ENCODE results near the gene BCL2. TPM values are rescaled to one million over a fixed set of nuclear protein-coding genes. Genes with fewer than 3 reads are reported as not detected.
A peak's percentile ranks its signal among the peaks of the same experiment; 100 is the strongest.

BCL2 gene
- total RNA-seq, 1 donor from 2014 or later: 2.4 TPM

GRCh38 chr18:63130176-63130575, 189.4 kb downstream of the BCL2 start:
- TF ChIP-seq, protein P1, sequence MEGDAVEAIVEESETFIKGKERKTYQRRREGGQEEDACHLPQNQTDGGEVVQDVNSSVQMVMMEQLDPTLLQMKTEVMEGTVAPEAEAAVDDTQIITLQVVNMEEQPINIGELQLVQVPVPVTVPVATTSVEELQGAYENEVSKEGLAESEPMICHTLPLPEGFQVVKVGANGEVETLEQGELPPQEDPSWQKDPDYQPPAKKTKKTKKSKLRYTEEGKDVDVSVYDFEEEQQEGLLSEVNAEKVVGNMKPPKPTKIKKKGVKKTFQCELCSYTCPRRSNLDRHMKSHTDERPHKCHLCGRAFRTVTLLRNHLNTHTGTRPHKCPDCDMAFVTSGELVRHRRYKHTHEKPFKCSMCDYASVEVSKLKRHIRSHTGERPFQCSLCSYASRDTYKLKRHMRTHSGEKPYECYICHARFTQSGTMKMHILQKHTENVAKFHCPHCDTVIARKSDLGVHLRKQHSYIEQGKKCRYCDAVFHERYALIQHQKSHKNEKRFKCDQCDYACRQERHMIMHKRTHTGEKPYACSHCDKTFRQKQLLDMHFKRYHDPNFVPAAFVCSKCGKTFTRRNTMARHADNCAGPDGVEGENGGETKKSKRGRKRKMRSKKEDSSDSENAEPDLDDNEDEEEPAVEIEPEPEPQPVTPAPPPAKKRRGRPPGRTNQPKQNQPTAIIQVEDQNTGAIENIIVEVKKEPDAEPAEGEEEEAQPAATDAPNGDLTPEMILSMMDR (IDR thresholded peaks at IDR 0.05; ENCODE audit: insufficient read depth, low read length, severe bottlenecking): no peak
- no peak for FAIRE-seq
- no peaks in the 10 kb centered on the region for H3K27me3 ChIP-seq (ENCODE audit: control insufficient read depth, insufficient read depth, low read length)

DNA sequence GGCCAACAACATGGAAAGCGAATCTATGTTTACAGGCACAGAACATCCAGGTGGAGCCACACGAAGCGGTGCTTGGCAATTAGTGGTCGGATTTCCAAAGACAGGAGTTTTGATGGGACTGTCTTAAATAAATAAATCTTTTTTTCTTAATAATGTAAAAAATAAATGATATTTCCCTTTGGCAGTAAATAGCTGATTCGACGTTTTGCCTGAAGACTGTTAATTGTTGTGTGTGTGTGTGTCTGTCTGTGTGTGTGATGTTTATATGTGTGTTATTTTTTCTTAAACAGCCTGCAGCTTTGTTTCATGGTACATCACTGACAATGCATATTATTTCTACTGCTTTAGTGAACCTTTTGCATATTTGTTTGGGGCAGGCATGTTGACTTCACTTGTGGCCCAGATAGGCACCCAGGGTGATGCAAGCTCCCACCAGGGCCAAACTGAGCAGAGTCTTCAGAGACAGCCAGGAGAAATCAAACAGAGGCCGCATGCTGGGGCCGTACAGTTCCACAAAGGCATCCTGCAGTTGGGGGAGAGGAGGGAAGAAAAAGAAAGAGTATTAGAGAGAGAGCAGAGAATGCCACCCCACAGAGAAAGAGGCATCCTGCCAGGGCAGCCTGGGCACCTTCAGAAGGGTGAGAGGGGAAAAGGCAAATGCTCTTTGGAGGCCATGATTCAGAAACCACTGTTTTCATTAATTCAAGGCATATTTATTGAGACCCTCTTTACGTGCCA, 191.2 kb downstream of the BCL2 start:
- Histone ChIP-seq H3K27me3 (ENCODE audit: control insufficient read depth, insufficient read depth, low read length) (no peaks in the 10 kb centered on the region), H3K36me3 (ENCODE audit: control insufficient read depth, insufficient read depth, low read length) (no peaks in the 10 kb centered on the region), H3K4me3 (ENCODE audit: low read depth, low read length) (no peak overlapping the region)
- no peak for DNase-seq (ENCODE audit: low read depth)
- no peak for FAIRE-seq
- TF ChIP-seq, protein P1 (IDR thresholded peaks at IDR 0.05; ENCODE audit: insufficient read depth, low read length, severe bottlenecking): no peak

More at GRCh38 chr18:63130176-63130575, 189.4 kb downstream of the BCL2 start:
- H3K36me3 ChIP-seq (ENCODE audit: control insufficient read depth, insufficient read depth, low read length): no peaks in the 10 kb centered on the region
- no peak for DNase-seq (ENCODE audit: low read depth)
- H3K4me3 ChIP-seq (ENCODE audit: low read depth, low read length): no peak overlapping the region

DNA sequence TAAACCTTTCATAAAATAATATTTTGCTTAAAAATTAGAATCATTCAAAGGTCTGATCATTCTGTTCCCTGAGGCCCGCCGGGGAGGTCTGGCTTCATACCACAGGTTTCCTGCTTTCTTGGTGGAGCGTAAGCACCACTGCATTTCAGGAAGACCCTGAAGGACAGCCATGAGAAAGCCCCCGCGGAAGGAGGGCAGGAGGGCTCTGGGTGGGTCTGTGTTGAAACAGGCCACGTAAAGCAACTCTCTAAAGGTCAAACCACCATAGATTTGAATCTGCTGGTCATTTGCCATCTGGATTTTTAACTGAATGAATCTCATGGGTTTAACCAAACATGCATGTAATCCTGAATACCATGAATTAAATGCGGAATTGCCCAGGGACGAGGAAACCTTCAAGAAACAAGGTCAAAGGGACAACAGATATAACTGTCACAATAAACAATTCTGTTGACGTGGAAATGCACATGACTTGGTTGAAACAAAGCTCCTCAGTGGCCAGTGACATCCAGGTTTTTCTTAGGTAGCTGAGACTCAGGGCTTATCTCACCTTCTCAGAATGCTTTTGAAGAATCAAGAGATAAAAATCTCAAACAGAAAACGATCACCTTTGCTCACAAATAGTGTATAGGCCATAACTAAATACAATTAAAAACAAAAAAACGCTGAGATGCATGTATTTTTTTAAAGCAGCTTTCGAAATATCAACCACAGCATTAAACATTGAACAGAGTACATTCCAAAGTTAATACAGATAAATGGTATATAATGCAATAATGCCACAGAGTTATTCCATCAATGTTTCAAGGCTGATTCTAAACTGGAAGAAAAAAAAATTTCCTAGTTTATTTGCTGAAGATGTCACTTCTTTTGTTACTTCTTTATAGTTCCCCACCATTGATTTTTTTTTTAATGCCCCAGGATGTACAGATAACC, 193.2 kb downstream of the BCL2 start:
- H3K36me3 ChIP-seq (ENCODE audit: control insufficient read depth, insufficient read depth, low read length): no peaks in the 10 kb centered on the region
- TF ChIP-seq, protein P1 (IDR thresholded peaks at IDR 0.05; ENCODE audit: insufficient read depth, low read length, severe bottlenecking): no peak
- no peak overlapping the region for H3K4me3 ChIP-seq (ENCODE audit: low read depth, low read length)
- no peaks in the 10 kb centered on the region for H3K27me3 ChIP-seq (ENCODE audit: control insufficient read depth, insufficient read depth, low read length)
- DNase-seq (ENCODE audit: low read depth) (no peak), FAIRE-seq (no peak)

DNA sequence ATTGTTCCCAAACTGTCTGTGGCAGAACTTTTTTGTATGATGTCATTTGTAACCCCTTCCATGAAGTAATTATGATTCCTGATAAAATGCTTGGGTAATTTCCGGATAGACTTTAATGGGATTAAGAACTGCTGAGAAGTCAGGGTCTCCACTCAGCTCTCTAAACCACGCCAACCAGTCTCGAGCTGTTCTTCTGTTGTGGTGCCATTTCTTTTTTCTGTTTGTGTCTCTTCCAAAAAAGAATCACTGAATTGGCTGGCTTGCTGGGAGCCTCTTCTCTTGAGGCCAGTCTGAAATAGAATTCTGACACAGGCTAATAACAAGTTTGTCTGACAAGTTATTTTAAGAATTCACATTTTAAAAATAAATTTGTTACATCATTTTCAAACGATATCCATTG, 198.9 kb downstream of the BCL2 start:
- Histone ChIP-seq H3K27me3 (ENCODE audit: control insufficient read depth, insufficient read depth, low read length) (no peaks in the 10 kb centered on the region), H3K36me3 (ENCODE audit: control insufficient read depth, insufficient read depth, low read length) (no peaks in the 10 kb centered on the region), H3K4me3 (ENCODE audit: low read depth, low read length) (no peak overlapping the region)
- TF ChIP-seq, protein P1 (IDR thresholded peaks at IDR 0.05; ENCODE audit: insufficient read depth, low read length, severe bottlenecking): no peak
- no peak for DNase-seq (ENCODE audit: low read depth)
- no peak for FAIRE-seq

DNA sequence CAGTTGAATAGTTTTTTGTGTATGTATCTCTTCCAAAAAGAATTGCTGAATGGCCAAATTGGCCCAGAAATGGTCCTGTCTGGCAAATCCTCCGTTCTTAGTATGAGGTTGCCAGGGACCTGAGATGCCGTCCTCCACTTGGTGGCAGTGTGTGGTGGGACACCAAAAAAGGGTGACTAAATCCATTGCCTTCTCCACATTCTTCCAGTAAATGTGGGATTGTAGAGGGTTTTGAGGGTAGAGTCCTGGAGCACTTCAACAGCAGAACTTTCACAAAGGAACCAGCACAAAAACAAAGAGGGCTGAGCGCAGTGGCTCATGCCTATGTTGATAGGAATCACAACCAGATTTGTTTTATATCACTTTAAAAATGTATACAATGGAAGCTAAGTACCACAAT, 199.9 kb downstream of the BCL2 start:
- TF ChIP-seq, protein P1 (IDR thresholded peaks at IDR 0.05; ENCODE audit: insufficient read depth, low read length, severe bottlenecking): peak; percentile 39
- FAIRE-seq (no peak), DNase-seq (ENCODE audit: low read depth) (peak; percentile 23)
- Histone ChIP-seq H3K4me3 (ENCODE audit: low read depth, low read length) (no peak overlapping the region), H3K36me3 (ENCODE audit: control insufficient read depth, insufficient read depth, low read length) (no peaks in the 10 kb centered on the region), H3K27me3 (ENCODE audit: control insufficient read depth, insufficient read depth, low read length) (no peaks in the 10 kb centered on the region)

Measured in bronchial epithelial cell (primary cell).